Subcutaneous abdominal adipose tissue (tissue), 5 donors: ENCODE data around the gene ATP23.

Source experiments
- H3K27ac ChIP-seq: one replicate; pipeline ENCODE4 v1.7.0; 2013; ENCODE audit warnings: low read depth, mild to moderate bottlenecking, inconsistent platforms, low read length, moderate library complexity
- H3K27me3 ChIP-seq, 5 donors: one replicate each; pipeline ENCODE4 v1.7.0; 2013; ENCODE audit warnings: low read length in 5 of 5, inconsistent platforms in 1 of 5; ENCODE audit not compliant: control insufficient read depth in 5 of 5, insufficient read depth in 4 of 5
- H3K36me3 ChIP-seq, 5 donors: one replicate each; pipeline ENCODE4 v1.7.0; 2013; ENCODE audit warnings: low read length in 5 of 5; ENCODE audit not compliant: control insufficient read depth in 5 of 5, insufficient read depth in 5 of 5
- H3K4me1 ChIP-seq, 5 donors: one replicate each; pipeline ENCODE4 v1.7.0; 2013; ENCODE audit warnings: low read length in 5 of 5, mild to moderate bottlenecking in 3 of 5, moderate library complexity in 1 of 5; ENCODE audit not compliant: control insufficient read depth in 5 of 5, insufficient read depth in 5 of 5
- H3K4me3 ChIP-seq, 5 donors: one replicate each; pipeline ENCODE4 v1.7.0; 2013; ENCODE audit warnings: low read length in 5 of 5, low read depth in 1 of 5
- H3K9ac ChIP-seq, 5 donors: one replicate each; pipeline ENCODE4 v1.7.0; 2013; ENCODE audit warnings: low read length in 5 of 5, mild to moderate bottlenecking in 4 of 5, moderate library complexity in 3 of 5
- H3K9me3 ChIP-seq, 5 donors: one replicate each; pipeline ENCODE4 v1.7.0; 2013; ENCODE audit warnings: low read length in 5 of 5; ENCODE audit not compliant: control insufficient read depth in 5 of 5
- donor health status: healthy.
- donor health status: healthy.
- donor health status: healthy.
- donor health status: healthy.
- donor health status: healthy.

The ATP23 gene, protein sequence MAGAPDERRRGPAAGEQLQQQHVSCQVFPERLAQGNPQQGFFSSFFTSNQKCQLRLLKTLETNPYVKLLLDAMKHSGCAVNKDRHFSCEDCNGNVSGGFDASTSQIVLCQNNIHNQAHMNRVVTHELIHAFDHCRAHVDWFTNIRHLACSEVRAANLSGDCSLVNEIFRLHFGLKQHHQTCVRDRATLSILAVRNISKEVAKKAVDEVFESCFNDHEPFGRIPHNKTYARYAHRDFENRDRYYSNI

GRCh38 chr12:57941165-57941894, at the start of gene ATP23:
Gene ATP23 (plus strand): TSS chr12:57941567. CDS start chr12:57941702, 135 bp downstream.
- Histone ChIP-seq H3K27me3 (no peaks in the 10 kb centered on the region), H3K9ac (peak within 1 kb of the TSS; percentile 70 to 97 (median 84)), H3K9me3 (no peaks in the 10 kb centered on the region)

DNA sequence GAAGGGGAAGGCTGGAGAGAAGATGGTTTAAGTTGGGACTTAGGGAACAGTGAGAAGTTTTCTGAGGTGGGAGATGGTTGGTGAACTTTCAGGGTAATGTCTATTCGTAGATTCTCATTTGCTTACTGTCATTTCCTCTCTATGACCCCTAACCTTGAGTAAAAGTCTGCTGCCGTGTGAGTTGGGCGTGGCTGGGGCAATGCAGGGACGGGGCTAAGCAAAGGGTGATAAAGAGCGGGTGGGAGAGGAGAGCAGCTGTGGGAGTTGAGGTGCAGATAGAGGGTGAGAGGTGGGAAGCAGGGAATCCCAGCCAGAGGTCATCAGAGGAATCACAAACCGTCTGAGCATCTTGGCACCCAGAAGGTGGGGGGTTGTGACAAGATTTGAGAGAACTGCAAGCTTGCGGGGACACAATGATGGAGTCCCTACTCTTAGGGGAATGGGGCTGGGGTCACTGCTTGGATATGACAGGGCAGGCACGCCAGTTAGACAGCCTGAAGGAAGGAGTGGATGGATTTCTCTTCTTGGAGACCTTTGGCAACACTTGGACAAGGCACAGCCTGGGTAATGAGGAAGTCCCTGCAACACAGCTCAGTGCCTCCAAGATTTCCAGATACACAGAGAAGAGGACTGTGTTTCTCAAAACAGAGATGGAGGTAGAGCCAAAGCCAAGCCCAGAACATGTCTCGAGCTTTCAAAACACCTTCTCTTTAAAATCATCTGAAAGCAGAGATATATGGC, 49.0 kb upstream of the ATP23 start:
- Histone ChIP-seq H3K9ac (peak overlapping the region in 4 of 5 donors; percentile 2 to 36 (median 26)), H3K4me1 (peaks cover 44 to 87% (median 85%) of the 10 kb centered on the region in 5 donors), H3K27ac (peak overlapping the region; percentile 99)

More at GRCh38 chr12:57941165-57941894, at the start of gene ATP23:
- no peaks in the 10 kb centered on the region for H3K36me3 ChIP-seq
- peak within 1 kb of the TSS; percentile 79 for H3K27ac ChIP-seq
- peaks cover 0 to 20% (median 17%) of the 10 kb centered on the region in 5 donors for H3K4me1 ChIP-seq
- H3K4me3 ChIP-seq = peak within 1 kb of the TSS; percentile 89 to 96 (median 94)

GRCh38 chr12:57893431-57894353, 47.7 kb upstream of the ATP23 start:
- peak overlapping the region in 3 of 5 donors; percentile 18 to 47 (median 41) for H3K4me3 ChIP-seq
- no peaks in the 10 kb centered on the region for H3K36me3 ChIP-seq
- no peaks in the 10 kb centered on the region for H3K9me3 ChIP-seq
- H3K27ac ChIP-seq = peak overlapping the region; percentile 99
- no peaks in the 10 kb centered on the region for H3K27me3 ChIP-seq
- peak overlapping the region; percentile 8 to 78 (median 56) for H3K9ac ChIP-seq
- H3K4me1 ChIP-seq = peaks cover 47 to 89% (median 83%) of the 10 kb centered on the region in 5 donors

More for the DNA sequence above, 49.0 kb upstream of the ATP23 start:
- no peaks in the 10 kb centered on the region for H3K27me3 ChIP-seq
- no peaks in the 10 kb centered on the region for H3K9me3 ChIP-seq
- H3K4me3 ChIP-seq = peak overlapping the region in 1 of 5 donors; percentile 19
- no peaks in the 10 kb centered on the region for H3K36me3 ChIP-seq

DNA sequence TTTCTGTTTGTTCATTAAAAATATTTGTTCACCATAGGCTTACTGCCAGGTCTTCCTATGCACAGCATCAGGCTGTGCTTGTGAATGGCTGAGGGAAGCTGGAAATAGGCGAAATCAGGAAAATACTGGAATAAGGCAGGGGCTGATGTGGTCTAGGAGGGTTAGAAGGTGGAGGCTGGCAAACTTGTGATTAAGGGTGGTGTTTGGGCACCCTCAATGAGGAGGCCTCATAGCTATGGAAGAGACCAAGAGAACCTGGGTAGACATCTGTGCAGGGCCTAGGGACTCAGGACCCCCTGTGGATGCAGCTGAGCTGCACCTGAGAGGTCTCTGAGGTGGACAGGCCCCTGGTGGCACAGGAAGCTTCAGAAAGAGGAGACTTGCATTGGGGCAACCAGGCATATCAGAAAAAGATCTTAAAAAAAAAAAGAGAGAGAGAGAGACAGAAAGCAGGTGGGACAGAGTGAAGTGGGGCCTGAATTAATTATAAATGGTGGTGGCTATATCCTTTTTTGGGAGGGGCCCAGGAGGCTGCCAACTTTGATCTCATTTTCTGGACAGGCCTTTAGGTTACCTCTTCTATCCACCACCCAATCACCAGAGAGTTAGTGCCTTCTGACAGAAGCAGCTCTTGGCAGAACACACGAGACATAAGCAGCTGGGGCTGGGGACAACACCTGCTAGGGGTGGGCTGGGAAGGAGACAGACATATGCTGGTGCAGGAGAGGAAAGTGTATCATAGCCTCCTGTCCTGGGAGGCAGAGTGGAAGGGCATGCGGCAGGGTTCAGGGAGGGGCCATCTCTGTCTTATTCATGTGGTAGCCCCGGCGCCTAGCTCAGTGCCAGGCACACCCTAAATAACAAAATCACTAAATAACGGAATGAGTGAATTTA, 46.7 kb upstream of the ATP23 start:
- Histone ChIP-seq H3K9me3 (no peaks in the 10 kb centered on the region), H3K27me3 (no peaks in the 10 kb centered on the region), H3K9ac (peak overlapping the region; percentile 36 to 78 (median 56)), H3K4me3 (peak overlapping the region in 3 of 5 donors; percentile 18 to 42 (median 41)), H3K4me1 (peaks cover 39 to 85% (median 76%) of the 10 kb centered on the region in 5 donors), H3K36me3 (no peaks in the 10 kb centered on the region), H3K27ac (peak overlapping the region; percentile 99)

DNA sequence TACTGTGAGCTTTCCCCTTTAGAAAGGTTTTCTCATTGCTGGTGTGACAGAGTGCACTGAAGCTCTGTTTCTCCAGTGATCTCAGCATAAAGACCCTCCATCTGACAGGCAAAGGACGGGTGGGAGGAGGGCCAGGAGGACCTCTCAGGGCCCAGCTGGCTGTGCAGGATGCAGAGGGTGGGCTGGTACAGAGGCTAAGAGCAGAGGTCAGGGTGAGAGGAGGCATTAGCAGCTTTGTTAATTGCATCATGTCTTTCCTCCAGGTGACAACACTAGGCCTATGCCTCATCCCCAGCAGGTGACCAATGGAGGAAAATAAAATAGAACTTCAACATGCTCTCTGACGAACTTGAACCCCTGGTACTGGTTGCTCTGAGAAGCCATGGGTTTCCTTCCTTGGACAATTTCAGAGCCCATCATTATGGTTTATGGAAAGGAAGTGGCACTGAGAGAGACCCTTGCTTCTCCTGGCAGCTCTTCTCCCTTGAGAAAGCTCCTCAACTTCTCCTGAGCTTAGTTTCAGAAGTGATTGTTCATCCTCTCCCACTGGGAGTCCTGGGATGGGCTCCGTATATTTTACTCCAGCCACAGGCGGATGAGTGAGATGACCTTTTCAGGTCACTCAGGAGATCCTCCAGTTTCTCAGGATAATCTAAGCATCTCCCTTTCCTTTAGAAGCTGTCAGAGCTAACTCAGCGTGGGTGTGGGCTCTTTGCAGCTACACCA, 45.8 kb upstream of the ATP23 start:
- peak overlapping the region; percentile 99 for H3K27ac ChIP-seq
- H3K4me3 ChIP-seq = peak overlapping the region in 4 of 5 donors; percentile 49 to 67 (median 60)
- no peaks in the 10 kb centered on the region for H3K9me3 ChIP-seq
- H3K36me3 ChIP-seq = no peaks in the 10 kb centered on the region
- peaks cover 33 to 77% (median 69%) of the 10 kb centered on the region in 5 donors for H3K4me1 ChIP-seq
- H3K9ac ChIP-seq = peak overlapping the region; percentile 42 to 92 (median 74)
- no peaks in the 10 kb centered on the region for H3K27me3 ChIP-seq

DNA sequence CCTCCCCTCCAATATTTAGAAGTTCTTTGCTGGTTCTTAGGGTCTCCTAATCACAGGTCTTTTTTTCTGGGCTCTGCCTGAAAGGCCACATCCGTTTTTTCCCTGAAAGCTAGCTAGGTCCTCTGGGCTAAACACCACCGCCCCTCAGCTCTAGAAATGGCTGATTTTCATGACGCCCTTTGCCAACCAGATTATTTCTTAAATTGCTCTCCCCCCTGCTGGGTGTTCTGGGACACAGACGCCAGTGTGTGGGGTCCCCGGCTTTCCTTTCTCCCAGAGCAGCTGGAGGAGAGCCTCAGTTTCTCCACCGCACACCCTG, 45.3 kb upstream of the ATP23 start:
- H3K9ac ChIP-seq = peak overlapping the region; percentile 42 to 92 (median 74)
- H3K27ac ChIP-seq = peak overlapping the region; percentile 99
- H3K27me3 ChIP-seq = no peaks in the 10 kb centered on the region
- no peaks in the 10 kb centered on the region for H3K36me3 ChIP-seq
- H3K4me3 ChIP-seq = peak overlapping the region; percentile 49 to 67 (median 59)
- H3K9me3 ChIP-seq = no peaks in the 10 kb centered on the region
- H3K4me1 ChIP-seq = peaks cover 33 to 77% (median 67%) of the 10 kb centered on the region in 5 donors

DNA sequence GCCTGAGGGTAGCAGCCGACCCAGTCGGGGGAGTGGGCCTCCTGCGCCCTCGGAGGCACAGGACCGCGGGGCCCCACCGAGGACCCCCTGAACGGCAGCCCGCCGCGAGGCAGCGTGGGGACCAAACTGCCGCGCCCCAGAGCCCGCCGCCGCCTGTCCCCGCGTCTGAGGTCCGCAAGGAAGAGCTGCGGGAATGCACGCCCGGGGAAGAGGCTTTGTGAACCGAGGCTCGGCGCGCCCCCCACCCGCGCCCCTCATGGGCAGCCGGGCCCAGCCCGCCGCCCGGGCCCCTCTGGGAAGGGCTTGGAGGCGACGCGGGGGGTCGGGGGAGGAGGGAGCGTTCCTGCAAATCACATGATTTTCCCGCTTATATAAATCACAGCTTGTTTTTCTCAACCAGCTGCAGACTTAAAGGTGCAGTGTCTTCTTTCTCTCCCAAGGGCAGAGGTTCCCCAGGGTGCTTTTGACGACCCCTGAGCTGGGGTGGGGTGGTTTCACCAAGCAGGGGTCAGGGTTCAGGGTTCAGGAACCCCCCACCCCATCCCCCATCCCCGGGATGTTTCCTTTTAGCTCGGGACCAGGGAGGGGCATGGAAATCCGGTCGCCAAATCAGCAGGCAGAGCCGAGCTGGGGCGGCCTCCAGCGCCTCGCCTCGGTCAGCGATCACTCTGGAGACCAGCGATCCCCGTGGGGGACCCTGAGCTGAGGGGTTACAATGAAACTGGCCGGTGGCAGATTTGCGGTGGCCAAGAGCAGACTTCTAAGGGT, 44.7 kb upstream of the ATP23 start:
- H3K27ac ChIP-seq = peak overlapping the region; percentile 99
- no peaks in the 10 kb centered on the region for H3K9me3 ChIP-seq
- peaks cover 33 to 76% (median 65%) of the 10 kb centered on the region in 5 donors for H3K4me1 ChIP-seq
- H3K36me3 ChIP-seq = no peaks in the 10 kb centered on the region
- no peaks in the 10 kb centered on the region for H3K27me3 ChIP-seq
- H3K4me3 ChIP-seq = peak overlapping the region; percentile 58 to 67 (median 61)
- peak overlapping the region; percentile 42 to 92 (median 74) for H3K9ac ChIP-seq
